ENCODE results near the gene CHD5. TPM values are rescaled to one million over a fixed set of nuclear protein-coding genes. Genes with fewer than 3 reads are reported as not detected.

The CHD5 gene
- polyA plus RNA-seq, 3 donors, result 0.07 TPM; not detected in 2

GRCh38 chr1:6126028-6126427 is 54.1 kb downstream of the CHD5 start:
- no peak overlapping the region for H3K9ac ChIP-seq (ENCODE audit: insufficient read depth, low read length, poor library complexity, severe bottlenecking)
- no peaks in the 10 kb centered on the region for H3K79me2 ChIP-seq (ENCODE audit: insufficient read depth, low read length)
- H4K20me1 ChIP-seq (ENCODE audit: insufficient read depth, low read length), result no peaks in the 10 kb centered on the region
- no peak overlapping the region for H3K27ac Mint-ChIP-seq
- H3K27ac ChIP-seq (ENCODE audit: low read depth in 1 of 2, low read length in 2 of 2), result no peak overlapping the region
- no peaks in the 10 kb centered on the region for H3K36me3 ChIP-seq (replicated peaks in 1 of 2; ENCODE audit: control insufficient read depth in 1 of 2, insufficient read depth in 2 of 2, low read length in 2 of 2)
- peaks cover 24% of the 10 kb centered on the region for H3K4me1 Mint-ChIP-seq
- WGBS (ENCODE audit: insufficient coverage), result 81% methylated on average over 12 of the region's 13 CpGs
- H3K4me1 ChIP-seq (ENCODE audit: control insufficient read depth in 1 of 2, insufficient read depth in 2 of 2, low read length in 2 of 2), result peaks cover 14 to 18% of the 10 kb centered on the region in 2 donors
- H3K27me3 Mint-ChIP-seq (ENCODE audit: low read depth in 3 of 3), result peaks cover 4 to 14% (median 12%) of the 10 kb centered on the region in 3 donors
- H3K4me3 ChIP-seq (replicated peaks in 1 of 3; ENCODE audit: low read depth in 2 of 3, low read length in 3 of 3), result no peak overlapping the region
- H3K4me2 ChIP-seq (replicated peaks; ENCODE audit: extremely low read depth, low read length, poor library complexity, severe bottlenecking), result no peak overlapping the region
- H3K9me3 ChIP-seq (replicated peaks in 1 of 2; ENCODE audit: control insufficient read depth in 1 of 2, insufficient read depth in 1 of 2, low read length in 2 of 2), result no peaks in the 10 kb centered on the region
- H3K9me3 Mint-ChIP-seq, result peaks cover 0 to 5% (median 0%) of the 10 kb centered on the region in 7 donors
- intact Hi-C loops (cut with micrococcal nuclease), result loop anchor here in 1 of 2 donors (5.0 kb wide), 1 partner anchor 121 kb away; no protein-coding TSS in a partner anchor
- no peak for DNase-seq
- H3K27me3 ChIP-seq (ENCODE audit: control insufficient read depth in 2 of 2, insufficient read depth in 2 of 2, low read length in 2 of 2), result no peaks in the 10 kb centered on the region
- H3K36me3 Mint-ChIP-seq, result no peaks in the 10 kb centered on the region
- no peak overlapping the region for H2AFZ ChIP-seq (ENCODE audit: insufficient read depth, low read depth, low read length, poor library complexity, severe bottlenecking)
- TF ChIP-seq CTCF (IDR thresholded peaks at IDR 0.05), result no peak
- H3K4me3 Mint-ChIP-seq, result no peak overlapping the region

GRCh38 chr1:6125366-6125765 is 54.8 kb downstream of the CHD5 start:
- Histone ChIP-seq H3K36me3 (replicated peaks in 1 of 2; ENCODE audit: control insufficient read depth in 1 of 2, insufficient read depth in 2 of 2, low read length in 2 of 2) (no peaks in the 10 kb centered on the region), H4K20me1 (ENCODE audit: insufficient read depth, low read length) (no peaks in the 10 kb centered on the region), H3K4me3 (replicated peaks in 1 of 3; ENCODE audit: low read depth in 2 of 3, low read length in 3 of 3) (no peak overlapping the region), H3K9me3 (replicated peaks in 1 of 2; ENCODE audit: control insufficient read depth in 1 of 2, insufficient read depth in 1 of 2, low read length in 2 of 2) (no peaks in the 10 kb centered on the region), H3K79me2 (ENCODE audit: insufficient read depth, low read length) (no peaks in the 10 kb centered on the region), H3K4me1 (ENCODE audit: control insufficient read depth in 1 of 2, insufficient read depth in 2 of 2, low read length in 2 of 2) (peaks cover 14 to 18% of the 10 kb centered on the region in 2 donors), H3K4me2 (replicated peaks; ENCODE audit: extremely low read depth, low read length, poor library complexity, severe bottlenecking) (no peak overlapping the region), H3K9ac (ENCODE audit: insufficient read depth, low read length, poor library complexity, severe bottlenecking) (no peak overlapping the region), H2AFZ (ENCODE audit: insufficient read depth, low read depth, low read length, poor library complexity, severe bottlenecking) (no peak overlapping the region), H3K27ac (ENCODE audit: low read depth in 1 of 2, low read length in 2 of 2) (no peak overlapping the region), H3K27me3 (ENCODE audit: control insufficient read depth in 2 of 2, insufficient read depth in 2 of 2, low read length in 2 of 2) (no peaks in the 10 kb centered on the region)
- peaks cover 24% of the 10 kb centered on the region for H3K4me1 Mint-ChIP-seq
- TF ChIP-seq CTCF (IDR thresholded peaks at IDR 0.05), result no peak
- H3K4me3 Mint-ChIP-seq, result no peak overlapping the region
- H3K27ac Mint-ChIP-seq, result no peak overlapping the region
- H3K36me3 Mint-ChIP-seq, result no peaks in the 10 kb centered on the region
- WGBS (ENCODE audit: insufficient coverage), result 92% methylated on average over 15 of the region's 15 CpGs
- intact Hi-C loops (cut with micrococcal nuclease), result loop anchor here in 1 of 2 donors (5.0 kb wide), 1 partner anchor 122 kb away; no protein-coding TSS in a partner anchor
- no peak for DNase-seq
- H3K27me3 Mint-ChIP-seq (ENCODE audit: low read depth in 3 of 3), result peaks cover 4 to 14% (median 12%) of the 10 kb centered on the region in 3 donors
- peaks cover 0 to 5% (median 0%) of the 10 kb centered on the region in 7 donors for H3K9me3 Mint-ChIP-seq

Data from CD14-positive monocyte (primary cell).